ENCODE data around the gene RAB6B. TPM values are rescaled to one million over a fixed set of nuclear protein-coding genes. Genes with fewer than 3 reads are reported as not detected.

RAB6B gene
- total RNA-seq, 2 donors from 2014 or later: 2.2 to 3.0 TPM

- no peak overlapping the region for H3K27ac Mint-ChIP-seq
- no peaks in the 10 kb centered on the region for H3K9me3 Mint-ChIP-seq
- H3K36me3 Mint-ChIP-seq (ENCODE audit: low read depth): no peaks in the 10 kb centered on the region
- TF ChIP-seq CTCF (conservative IDR thresholded peaks at IDR 0.05): no peak
- peaks cover 48% of the 10 kb centered on the region for H3K27me3 Mint-ChIP-seq (ENCODE audit: insufficient read depth)
- Histone ChIP-seq H3K27ac (ENCODE audit: low read depth, low read length) (no peak overlapping the region), H3K4me3 (ENCODE audit: low read length) (no peak overlapping the region), H3K9me3 (ENCODE audit: control insufficient read depth, low read length) (no peaks in the 10 kb centered on the region), H3K27me3 (ENCODE audit: control insufficient read depth, insufficient read depth, low read length, poor library complexity, severe bottlenecking) (peaks cover 28% of the 10 kb centered on the region), H3K36me3 (ENCODE audit: control insufficient read depth, insufficient read depth, low read length) (no peaks in the 10 kb centered on the region), H3K4me1 (ENCODE audit: control insufficient read depth, insufficient read depth, low read length) (no peaks in the 10 kb centered on the region), H3K9ac (ENCODE audit: extremely low read depth, low read length, poor library complexity, severe bottlenecking) (no peak overlapping the region)
- WGBS, 2 experiments (ENCODE audit: insufficient coverage in 1 of 2, insufficient read length in 1 of 2): 82 to 86% methylated on average over 1 to 5 of the region's 5 CpGs
- H3K4me1 Mint-ChIP-seq: peaks cover 4% of the 10 kb centered on the region
- no peak for DNase-seq
- no peak overlapping the region for H3K4me3 Mint-ChIP-seq
Observed at GRCh38 chr3:133890972-133891644, 4.6 kb downstream of the RAB6B start.

- WGBS, 2 experiments (ENCODE audit: insufficient coverage in 1 of 2, insufficient read length in 1 of 2): 92 to 100% methylated on average over 1 to 2 of the region's 2 CpGs
- H3K36me3 Mint-ChIP-seq (ENCODE audit: low read depth): no peaks in the 10 kb centered on the region
- H3K4me1 Mint-ChIP-seq: peaks cover 4% of the 10 kb centered on the region
- H3K4me3 ChIP-seq (ENCODE audit: low read length): no peak overlapping the region
- no peak for DNase-seq
- H3K27ac Mint-ChIP-seq: no peak overlapping the region
- no peak for TF ChIP-seq CTCF (conservative IDR thresholded peaks at IDR 0.05)
- H3K27ac ChIP-seq (ENCODE audit: low read depth, low read length): no peak overlapping the region
- H3K9ac ChIP-seq (ENCODE audit: extremely low read depth, low read length, poor library complexity, severe bottlenecking): no peak overlapping the region
- H3K9me3 Mint-ChIP-seq: no peaks in the 10 kb centered on the region
- no peaks in the 10 kb centered on the region for H3K36me3 ChIP-seq (ENCODE audit: control insufficient read depth, insufficient read depth, low read length)
- no peaks in the 10 kb centered on the region for H3K4me1 ChIP-seq (ENCODE audit: control insufficient read depth, insufficient read depth, low read length)
- H3K9me3 ChIP-seq (ENCODE audit: control insufficient read depth, low read length): no peaks in the 10 kb centered on the region
- peaks cover 24% of the 10 kb centered on the region for H3K27me3 ChIP-seq (ENCODE audit: control insufficient read depth, insufficient read depth, low read length, poor library complexity, severe bottlenecking)
- no peak overlapping the region for H3K4me3 Mint-ChIP-seq
- H3K27me3 Mint-ChIP-seq (ENCODE audit: insufficient read depth): peaks cover 43% of the 10 kb centered on the region
Observed at GRCh38 chr3:133890037-133890436, 5.6 kb downstream of the RAB6B start.

- WGBS, 2 experiments (ENCODE audit: insufficient coverage in 1 of 2, insufficient read length in 1 of 2): 86 to 91% methylated on average over 6 to 9 of the region's 9 CpGs
- Mint-ChIP-seq H3K9me3 (no peaks in the 10 kb centered on the region), H3K27ac (no peak overlapping the region), H3K36me3 (ENCODE audit: low read depth) (no peaks in the 10 kb centered on the region), H3K4me1 (peaks cover 4% of the 10 kb centered on the region), H3K4me3 (no peak overlapping the region), H3K27me3 (ENCODE audit: insufficient read depth) (peaks cover 38% of the 10 kb centered on the region)
- H3K9me3 ChIP-seq (ENCODE audit: control insufficient read depth, low read length): no peaks in the 10 kb centered on the region
- no peaks in the 10 kb centered on the region for H3K4me1 ChIP-seq (ENCODE audit: control insufficient read depth, insufficient read depth, low read length)
- TF ChIP-seq CTCF (conservative IDR thresholded peaks at IDR 0.05): no peak
- peaks cover 13% of the 10 kb centered on the region for H3K27me3 ChIP-seq (ENCODE audit: control insufficient read depth, insufficient read depth, low read length, poor library complexity, severe bottlenecking)
- DNase-seq: peak; percentile 30
- H3K4me3 ChIP-seq (ENCODE audit: low read length): no peak overlapping the region
- peak overlapping the region; percentile 12 for H3K27ac ChIP-seq (ENCODE audit: low read depth, low read length)
- H3K9ac ChIP-seq (ENCODE audit: extremely low read depth, low read length, poor library complexity, severe bottlenecking): no peak overlapping the region
- no peaks in the 10 kb centered on the region for H3K36me3 ChIP-seq (ENCODE audit: control insufficient read depth, insufficient read depth, low read length)
Observed at GRCh38 chr3:133888726-133889340, 6.8 kb downstream of the RAB6B start.

All from endodermal cell (in vitro differentiated cells).